GM23248 (cell line): ENCODE data around the gene STKLD1.

Source experiments
- EZH2 ChIP-seq: fragments of 200-600 bp; sonication (generic); IDR thresholded peaks from 2 replicates; pipeline ENCODE4 v1.6.1; 2018; ENCODE audit warnings: antibody characterized with exemption, mild to moderate bottlenecking; ENCODE audit not compliant: insufficient read depth, poor library complexity, severe bottlenecking
- EZH2phosphoT487 ChIP-seq: fragments of 200-600 bp; sonication (generic); IDR thresholded peaks from 2 replicates; pipeline ENCODE4 v1.6.1; 2018; ENCODE audit warnings: antibody characterized with exemption, moderate library complexity, mild to moderate bottlenecking, low read depth; ENCODE audit not compliant: insufficient read depth

DNA sequence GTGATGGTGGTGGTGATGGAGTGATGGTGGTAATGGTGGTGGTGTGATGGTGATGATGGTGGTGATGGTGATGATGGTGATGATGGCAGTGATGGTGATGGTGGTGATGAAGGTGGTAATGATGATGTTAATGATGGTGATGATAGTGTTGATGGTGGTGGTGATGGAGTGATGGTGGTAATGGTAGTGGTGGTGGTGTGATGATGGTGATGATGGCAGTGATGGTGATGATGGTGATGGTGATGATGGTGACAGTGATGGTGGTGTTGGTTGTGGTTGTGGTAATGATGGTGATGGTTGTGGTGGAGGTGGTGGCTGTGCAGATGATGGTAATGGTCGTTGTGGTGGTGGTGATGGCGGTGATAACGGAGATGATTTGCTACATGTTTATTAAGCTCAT is 7.3 kb downstream of the STKLD1 start:
- TF ChIP-seq EZH2phosphoT487 = no peak
- no peak for TF ChIP-seq EZH2
